Trophoblast cell (in vitro differentiated cells and primary cell): ENCODE measurements around the gene PIP5K1B.
A peak's percentile ranks its signal among the peaks of the same experiment; 100 is the strongest.

Experiments
- DNase-seq, 2 donors: peaks; one replicate each; pipeline ENCODE4 v3.0.0-alpha.2; 2016
- H2AFZ ChIP-seq: 2 replicates; pipeline ENCODE4 v1.6.1; 2013; ENCODE audit warnings: low read length, moderate library complexity, mild to moderate bottlenecking; ENCODE audit not compliant: insufficient read depth, poor library complexity
- H2AK5ac ChIP-seq: 2 replicates; pipeline ENCODE4 v1.6.1; 2013; ENCODE audit warnings: mild to moderate bottlenecking, low read length
- H2BK120ac ChIP-seq: 2 replicates; pipeline ENCODE4 v1.6.1; 2013; ENCODE audit warnings: low read length, mild to moderate bottlenecking, moderate library complexity; ENCODE audit not compliant: insufficient read depth, poor library complexity
- H2BK12ac ChIP-seq: 2 replicates; pipeline ENCODE4 v1.6.1; 2013; ENCODE audit warnings: mild to moderate bottlenecking, low read length, moderate library complexity
- H2BK5ac ChIP-seq: 2 replicates; pipeline ENCODE4 v1.6.1; 2013; ENCODE audit warnings: low read length, low read depth, moderate library complexity, mild to moderate bottlenecking; ENCODE audit not compliant: poor library complexity
- H3K14ac ChIP-seq: 2 replicates; pipeline ENCODE4 v1.6.1; 2013; ENCODE audit warnings: mild to moderate bottlenecking, low read length
- H3K18ac ChIP-seq: 2 replicates; pipeline ENCODE4 v1.6.1; 2013; ENCODE audit warnings: mild to moderate bottlenecking, low read length
- H3K23ac ChIP-seq: 2 replicates; pipeline ENCODE4 v1.6.1; 2013; ENCODE audit warnings: low read length
- H3K27ac ChIP-seq: 2 replicates; pipeline ENCODE4 v1.5.1; 2013; ENCODE audit warnings: low read depth, mild to moderate bottlenecking, inconsistent platforms, low read length, moderate library complexity
- H3K27me3 ChIP-seq: 2 replicates; pipeline ENCODE4 v1.6.1; 2013; ENCODE audit warnings: inconsistent platforms, mild to moderate bottlenecking, low read length, moderate library complexity; ENCODE audit not compliant: insufficient read depth
- H3K36me3 ChIP-seq, 2 experiments: 1 replicate in 1 of 2; 2 replicates in 1 of 2; pipeline ENCODE4 v1.6.1; 2013; ENCODE audit warnings: low read length in 2 of 2, mild to moderate bottlenecking in 2 of 2, moderate library complexity in 1 of 2; ENCODE audit not compliant: insufficient read depth in 2 of 2, control insufficient read depth in 1 of 2
- H3K4ac ChIP-seq: 2 replicates; pipeline ENCODE4 v1.6.1; 2013; ENCODE audit warnings: low read depth, mild to moderate bottlenecking, low read length, moderate library complexity
- H3K4me1 ChIP-seq, 2 experiments: 1 replicate in 1 of 2; 2 replicates in 1 of 2; pipeline ENCODE4 v1.6.1; 2013; ENCODE audit warnings: low read length in 2 of 2, mild to moderate bottlenecking in 2 of 2, moderate library complexity in 1 of 2; ENCODE audit not compliant: insufficient read depth in 2 of 2, control insufficient read depth in 1 of 2
- H3K4me2 ChIP-seq: 2 replicates; pipeline ENCODE4 v1.6.1; 2013; ENCODE audit warnings: inconsistent platforms, mild to moderate bottlenecking, low read length, moderate library complexity
- H3K4me3 ChIP-seq: 2 replicates; pipeline ENCODE4 v1.5.1; 2013; ENCODE audit warnings: mild to moderate bottlenecking, low read depth, low read length, inconsistent platforms
- H3K79me1 ChIP-seq: one replicate; pipeline ENCODE4 v1.6.1; 2013; ENCODE audit warnings: low read length
- H3K79me2 ChIP-seq: 2 replicates; pipeline ENCODE4 v1.6.1; 2013; ENCODE audit warnings: low read length, mild to moderate bottlenecking; ENCODE audit not compliant: control insufficient read depth, insufficient read depth, poor library complexity
- H3K9ac ChIP-seq: 2 replicates; pipeline ENCODE4 v1.6.1; 2013; ENCODE audit warnings: mild to moderate bottlenecking, low read length
- H3K9me3 ChIP-seq: 2 replicates; pipeline ENCODE4 v1.6.1; 2013; ENCODE audit warnings: low read depth, mild to moderate bottlenecking, control low read depth, inconsistent platforms, low read length; ENCODE audit not compliant: insufficient read depth
- H4K12ac ChIP-seq: 2 replicates; pipeline ENCODE4 v1.6.1; 2013; ENCODE audit warnings: low read depth, mild to moderate bottlenecking, low read length, moderate library complexity
- H4K8ac ChIP-seq: 2 replicates; pipeline ENCODE4 v1.6.1; 2013; ENCODE audit warnings: low read depth, mild to moderate bottlenecking, low read length, moderate library complexity
- H4K91ac ChIP-seq: one replicate; pipeline ENCODE4 v1.6.1; 2013; ENCODE audit warnings: low read depth, mild to moderate bottlenecking, low read length, moderate library complexity
- whole genome bisulfite sequencing: extraction: QIAGEN DNeasy Blood & Tissue Kit; methylation state at CpG from one replicate; pipeline ENCODE4 v1.1.7; 2013; ENCODE audit warnings: missing lambda C conversion rate; ENCODE audit not compliant: insufficient read length, insufficient coverage; ENCODE audit errors: extremely low coverage; 5-methylcytosine and 5-hydroxymethylcytosine counted together

Gene PIP5K1B

GRCh38 chr9:68685213-68685612 lies 19.8 kb upstream of the PIP5K1B start:
- Histone ChIP-seq H2AK5ac (no peak overlapping the region), H4K91ac (no peak overlapping the region), H3K9me3 (no peaks in the 10 kb centered on the region), H3K9ac (no peak overlapping the region), H2BK5ac (no peak overlapping the region), H2BK120ac (no peak overlapping the region), H3K79me1 (no peaks in the 10 kb centered on the region), H3K18ac (no peak overlapping the region), H3K27me3 (no peaks in the 10 kb centered on the region), H3K36me3 (no peaks in the 10 kb centered on the region), H3K23ac (no peak overlapping the region), H3K79me2 (no peaks in the 10 kb centered on the region), H4K12ac (no peak overlapping the region), H2BK12ac (no peak overlapping the region), H3K4ac (no peak overlapping the region), H3K4me2 (no peak overlapping the region), H3K27ac (no peak overlapping the region), H3K14ac (no peak overlapping the region), H2AFZ (no peak overlapping the region), H4K8ac (no peak overlapping the region), H3K4me1 (peaks cover 0 to 2% of the 10 kb centered on the region in 2 experiments), H3K4me3 (no peak overlapping the region)
- DNase-seq = no peak
- no CpG with 5 or more reads among the region's 3 CpGs for WGBS

GRCh38 chr9:68685770-68686169 lies 19.3 kb upstream of the PIP5K1B start:
- H3K79me2 ChIP-seq = no peaks in the 10 kb centered on the region
- peak; percentile 44 to 75 for DNase-seq
- H4K12ac ChIP-seq = no peak overlapping the region
- no peak overlapping the region for H3K23ac ChIP-seq
- H3K9ac ChIP-seq = no peak overlapping the region
- no peak overlapping the region for H2BK120ac ChIP-seq
- H4K91ac ChIP-seq = no peak overlapping the region
- H3K27me3 ChIP-seq = no peaks in the 10 kb centered on the region
- H3K79me1 ChIP-seq = no peaks in the 10 kb centered on the region
- no peaks in the 10 kb centered on the region for H3K9me3 ChIP-seq
- H2BK12ac ChIP-seq = no peak overlapping the region
- no peak overlapping the region for H3K14ac ChIP-seq
- H3K4me1 ChIP-seq = peaks cover 0 to 2% of the 10 kb centered on the region in 2 experiments
- no peak overlapping the region for H2AK5ac ChIP-seq
- H3K4me3 ChIP-seq = no peak overlapping the region
- no peak overlapping the region for H2BK5ac ChIP-seq
- no CpG with 5 or more reads among the region's 3 CpGs for WGBS
- no peak overlapping the region for H3K18ac ChIP-seq
- H3K4ac ChIP-seq = no peak overlapping the region
- no peaks in the 10 kb centered on the region for H3K36me3 ChIP-seq
- H3K4me2 ChIP-seq = no peak overlapping the region
- H3K27ac ChIP-seq = no peak overlapping the region
- H4K8ac ChIP-seq = no peak overlapping the region
- H2AFZ ChIP-seq = no peak overlapping the region

DNA sequence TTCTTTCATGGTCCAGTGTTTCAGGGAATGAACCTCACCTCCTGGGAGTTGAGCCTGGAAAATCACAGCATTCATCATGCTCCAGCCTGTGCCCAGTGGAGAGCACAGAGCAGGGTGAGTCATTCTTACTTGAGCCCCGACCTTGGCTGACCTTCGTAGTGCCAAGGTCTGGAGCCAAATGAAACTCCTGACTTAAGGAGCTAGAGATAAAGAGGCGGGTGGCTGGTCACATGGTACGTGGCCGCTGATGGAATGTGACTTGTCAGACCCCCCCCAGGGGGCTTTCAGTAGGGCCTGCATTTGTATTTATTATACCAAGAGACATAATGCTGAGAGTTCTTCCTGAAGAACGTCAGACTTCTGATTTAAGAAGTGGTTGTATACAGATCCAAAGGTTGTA lies 15.0 kb upstream of the PIP5K1B start:
- H2BK120ac ChIP-seq = no peak overlapping the region
- H2BK12ac ChIP-seq = no peak overlapping the region
- H3K18ac ChIP-seq = no peak overlapping the region
- no CpG with 5 or more reads among the region's 6 CpGs for WGBS
- no peaks in the 10 kb centered on the region for H3K27me3 ChIP-seq
- no peak overlapping the region for H3K23ac ChIP-seq
- H3K4me1 ChIP-seq = peaks cover 0 to 2% of the 10 kb centered on the region in 2 experiments
- no peak overlapping the region for H4K91ac ChIP-seq
- no peak overlapping the region for H3K27ac ChIP-seq
- no peak overlapping the region for H4K12ac ChIP-seq
- no peak overlapping the region for H2AFZ ChIP-seq
- no peaks in the 10 kb centered on the region for H3K79me2 ChIP-seq
- H3K4me3 ChIP-seq = no peak overlapping the region
- no peaks in the 10 kb centered on the region for H3K9me3 ChIP-seq
- no peak overlapping the region for H3K4ac ChIP-seq
- no peaks in the 10 kb centered on the region for H3K79me1 ChIP-seq
- DNase-seq = no peak
- no peaks in the 10 kb centered on the region for H3K36me3 ChIP-seq
- no peak overlapping the region for H3K4me2 ChIP-seq
- no peak overlapping the region for H3K14ac ChIP-seq
- no peak overlapping the region for H3K9ac ChIP-seq
- H2AK5ac ChIP-seq = no peak overlapping the region
- no peak overlapping the region for H2BK5ac ChIP-seq
- no peak overlapping the region for H4K8ac ChIP-seq

- Histone ChIP-seq H3K4me2 (no peak overlapping the region), H3K27me3 (no peaks in the 10 kb centered on the region), H3K36me3 (no peaks in the 10 kb centered on the region), H4K91ac (no peak overlapping the region), H3K79me1 (no peaks in the 10 kb centered on the region), H3K27ac (no peak overlapping the region), H2AK5ac (no peak overlapping the region), H3K4ac (no peak overlapping the region), H3K23ac (no peak overlapping the region), H2AFZ (no peak overlapping the region), H3K14ac (no peak overlapping the region), H3K18ac (no peak overlapping the region), H3K9ac (no peak overlapping the region), H2BK5ac (no peak overlapping the region), H3K4me1 (peaks cover 0 to 2% of the 10 kb centered on the region in 2 experiments), H3K4me3 (no peak overlapping the region), H2BK12ac (no peak overlapping the region), H3K79me2 (no peaks in the 10 kb centered on the region), H4K12ac (no peak overlapping the region), H2BK120ac (no peak overlapping the region), H4K8ac (no peak overlapping the region), H3K9me3 (no peaks in the 10 kb centered on the region)
- no CpG with 5 or more reads among the region's 8 CpGs for whole genome bisulfite sequencing
- no peak for DNase-seq
Measured at GRCh38 chr9:68692519-68692918, 12.5 kb upstream of the PIP5K1B start.
